Left lobe of liver (tissue), 2 donors: Measurements from ENCODE around the gene ATP9B. TPM values are rescaled to one million over a fixed set of nuclear protein-coding genes. Genes with fewer than 3 reads are reported as not detected.
A peak's percentile ranks its signal among the peaks of the same experiment; 100 is the strongest.
"Not testable (repeated sequence)": the region's sequence is repeated elsewhere in the genome, so short reads cannot be mapped to it uniquely, and the experiment has no call there.

Experiments used
- ATAC-seq: fragments of 200-7000 bp; cut with Tn5 transposase; one replicate; pipeline ENCODE4 v1.9.1; 2020; ENCODE audit warnings: mild to moderate bottlenecking, moderate library complexity
- DNase-seq: peaks from one replicate; pipeline ENCODE4 v3.0.0-alpha.2; 2020; ENCODE audit warnings: low spot score
- total RNA-seq: library from RNA; stranded (reverse); gene quantifications from one replicate; pipeline ENCODE4 v1.2.1, GENCODE V29; 2021
- donor health status: DM: no; HTN: no; CAD: no; lungs with moderate emphysema.
- donor health status: DM: no; HTN: yes; CAD: no.

Gene ATP9B
- total RNA-seq, 1 donor from 2014 or later: 11.1 TPM

- DNase-seq (no peak), ATAC-seq (no peak)
Measured at GRCh38 chr18:79123948-79124347, 54.8 kb downstream of the ATP9B start.

DNA sequence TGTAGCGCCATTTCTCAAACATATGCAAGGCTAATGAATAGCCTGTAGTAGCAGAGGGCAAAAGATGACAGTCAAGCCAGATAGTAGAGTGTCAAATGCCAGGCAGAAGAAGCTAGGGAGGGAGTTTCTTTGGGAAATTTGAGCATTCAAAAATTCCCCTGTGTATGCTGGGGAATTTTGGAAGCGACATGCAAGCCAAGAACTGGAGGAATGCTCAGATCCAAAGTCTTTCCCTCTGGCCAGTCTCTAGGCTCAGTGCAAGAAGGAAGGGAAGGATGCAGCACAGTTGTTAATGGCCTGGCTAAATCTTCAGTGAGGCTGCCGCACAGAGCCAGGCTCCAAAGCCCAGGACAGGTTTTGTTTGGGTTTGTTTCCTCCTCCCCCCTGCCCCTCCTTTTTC lies 59.9 kb downstream of the ATP9B start:
- ATAC-seq: no peak

DNA sequence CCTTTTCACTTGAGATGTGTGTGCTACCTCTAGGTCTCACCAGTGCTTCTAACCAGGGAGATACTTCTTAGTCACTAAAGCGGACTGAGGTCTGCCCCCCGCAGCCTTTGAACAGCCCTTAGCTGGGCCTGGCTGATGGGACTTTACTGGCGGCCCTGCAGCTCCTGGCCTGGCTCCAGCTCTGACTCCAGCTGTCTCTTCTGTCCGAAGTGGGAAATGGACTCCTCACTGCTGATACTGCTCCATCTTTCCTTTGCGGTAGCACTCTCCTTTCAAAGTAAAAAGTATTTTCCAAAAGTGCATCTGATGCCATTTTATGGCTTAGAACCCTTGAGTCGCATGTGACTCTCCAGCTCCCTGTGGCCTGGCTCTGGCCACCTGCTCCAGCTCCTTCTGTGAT lies 64.5 kb downstream of the ATP9B start:
- no peak for ATAC-seq
- DNase-seq: no peak

More for the DNA sequence above, 59.9 kb downstream of the ATP9B start:
- DNase-seq: no peak

GRCh38 chr18:79135924-79136323 lies 66.7 kb downstream of the ATP9B start:
- DNase-seq (no peak), ATAC-seq (no peak)

GRCh38 chr18:79136742-79137141 lies 67.5 kb downstream of the ATP9B start:
- ATAC-seq: no peak
- no peak for DNase-seq

DNA sequence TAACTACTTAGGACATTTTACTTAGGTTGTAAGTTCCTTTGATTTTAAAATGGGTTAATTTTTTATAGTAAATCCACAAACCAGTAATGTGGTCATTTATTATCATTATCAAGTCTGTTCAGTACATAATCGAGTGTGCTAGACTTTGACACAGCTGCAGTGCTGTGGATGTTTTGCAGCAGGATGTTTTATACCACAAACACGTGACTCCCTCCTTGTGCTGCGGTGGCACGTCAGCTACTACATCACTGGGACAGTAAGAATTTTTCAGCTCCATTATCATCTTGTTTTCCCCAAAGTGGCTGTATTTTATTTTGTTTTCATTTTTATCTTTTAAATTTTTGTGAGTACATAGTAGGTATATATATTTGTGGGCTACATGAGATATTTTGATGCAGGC lies 70.0 kb downstream of the ATP9B start:
- DNase-seq: no peak
- ATAC-seq: no peak

DNA sequence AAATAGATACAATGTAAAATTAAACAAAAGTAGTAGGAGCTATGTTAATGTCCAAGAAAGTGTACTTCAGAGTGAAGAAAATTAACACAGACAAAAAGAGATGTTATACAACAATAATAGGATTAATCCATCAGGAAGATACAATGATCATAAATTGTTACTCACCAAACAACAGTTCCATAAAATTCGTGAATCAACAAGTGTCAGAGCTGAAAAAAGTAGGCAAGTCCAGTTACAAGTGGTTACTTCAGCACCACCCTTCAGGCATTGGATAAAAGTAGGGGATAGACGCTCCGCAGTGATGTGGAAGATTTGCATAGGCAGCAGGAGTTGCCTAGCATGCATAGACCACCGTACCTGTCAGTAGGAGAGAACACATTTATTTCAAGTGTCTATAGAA lies 77.8 kb downstream of the ATP9B start:
- no peak for ATAC-seq

DNA sequence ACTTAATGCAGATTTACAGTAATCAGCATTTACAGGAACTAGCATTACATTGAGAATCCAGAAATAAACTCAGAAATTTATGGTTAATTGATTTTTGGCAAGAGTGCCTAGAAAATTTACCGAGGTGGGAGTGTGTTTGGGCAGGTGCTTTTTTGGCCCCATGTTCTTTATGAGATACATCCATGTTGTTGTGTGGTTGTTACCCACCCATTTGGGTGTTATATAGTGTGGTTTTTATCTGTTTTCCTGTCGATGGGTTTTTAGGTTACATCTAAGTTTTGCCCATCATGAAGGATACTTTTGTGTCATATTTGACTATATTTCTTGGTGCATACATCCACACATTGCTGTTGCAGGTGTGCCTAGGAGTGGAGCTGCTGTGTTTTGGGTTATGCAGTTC lies 82.0 kb downstream of the ATP9B start:
- ATAC-seq: no peak
- no peak for DNase-seq

More for the DNA sequence above, 77.8 kb downstream of the ATP9B start:
- DNase-seq: no peak

DNA sequence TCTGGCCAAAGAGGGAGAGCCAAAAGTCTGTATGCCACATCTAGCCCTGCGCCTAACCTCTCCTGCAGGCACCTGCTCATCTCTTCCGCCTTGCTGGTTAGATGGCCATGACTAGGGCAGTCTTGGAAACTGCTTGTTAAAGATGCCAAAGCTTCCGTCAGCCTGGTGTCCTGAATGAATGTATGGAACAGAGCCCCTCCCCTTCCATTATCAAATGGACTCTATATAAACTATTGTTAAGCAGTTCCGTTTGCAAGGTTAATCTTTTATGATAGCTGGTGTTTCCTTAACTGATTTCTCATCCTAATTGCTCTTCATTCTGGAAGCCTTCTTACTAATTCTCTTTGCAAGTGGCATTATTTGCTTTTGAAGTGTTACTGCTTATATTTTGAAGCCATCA lies 87.1 kb downstream of the ATP9B start:
- DNase-seq (no peak), ATAC-seq (no peak)

DNA sequence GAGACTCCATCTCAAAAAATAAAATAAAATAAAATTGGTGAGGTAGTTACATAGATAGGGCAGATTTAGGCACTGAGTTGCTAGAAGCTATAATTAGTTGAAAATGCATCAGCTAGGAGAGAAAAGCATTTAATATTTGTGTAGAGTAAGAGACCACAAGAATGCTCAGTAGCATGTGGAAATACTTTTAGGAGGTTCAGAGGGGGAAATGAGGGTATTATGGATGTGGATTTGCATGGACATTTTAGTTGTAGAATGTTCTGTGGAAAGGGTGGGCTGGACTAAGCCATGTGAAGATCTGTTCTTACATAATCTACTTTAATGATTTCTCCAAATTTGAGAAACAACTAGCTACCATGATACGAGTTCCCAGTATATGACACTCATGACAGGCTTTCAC lies 95.5 kb downstream of the ATP9B start:
- DNase-seq: no peak
- no peak for ATAC-seq

DNA sequence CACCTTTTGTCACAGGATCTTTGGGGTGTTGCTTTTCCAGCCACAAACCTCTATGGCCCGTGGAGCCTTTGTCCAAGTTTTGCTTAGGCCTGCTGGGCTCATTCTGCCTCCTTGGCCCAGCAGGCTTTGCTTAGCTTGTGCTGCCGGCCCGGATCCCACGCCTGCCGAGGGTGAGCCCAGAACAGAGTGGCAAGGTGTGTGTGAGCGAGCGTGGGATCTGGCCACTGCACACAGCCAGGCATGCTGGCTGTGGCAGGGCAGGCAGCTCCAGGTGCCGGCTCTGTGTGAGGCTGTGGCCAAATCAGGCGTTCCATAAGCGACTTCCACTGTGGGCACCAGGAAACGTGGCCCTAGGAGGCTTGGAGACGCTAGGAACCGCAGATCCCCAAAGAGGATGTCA lies 97.5 kb downstream of the ATP9B start:
- ATAC-seq: no peak
- DNase-seq: no peak

GRCh38 chr18:79167526-79168190 lies 98.5 kb downstream of the ATP9B start:
- ATAC-seq: peak; percentile 58
- DNase-seq: peak; percentile 55

GRCh38 chr18:79169958-79170555 lies 100.9 kb downstream of the ATP9B start:
- DNase-seq: peak; percentile 53

GRCh38 chr18:79172331-79172730 lies 103.1 kb downstream of the ATP9B start:
- ATAC-seq: not testable (repeated sequence)

More at GRCh38 chr18:79169958-79170555, 100.9 kb downstream of the ATP9B start:
- peak; percentile 95 for ATAC-seq

GRCh38 chr18:79173742-79174141 lies 104.5 kb downstream of the ATP9B start:
- DNase-seq (no peak), ATAC-seq (no peak)

More at GRCh38 chr18:79172331-79172730, 103.1 kb downstream of the ATP9B start:
- not testable (repeated sequence) for DNase-seq

- ATAC-seq: no peak
Measured at GRCh38 chr18:79178113-79178531, 108.9 kb downstream of the ATP9B start.

GRCh38 chr18:79182047-79182713 lies 113.0 kb downstream of the ATP9B start:
- DNase-seq: no peak
- ATAC-seq: no peak

More at GRCh38 chr18:79178113-79178531, 108.9 kb downstream of the ATP9B start:
- no peak for DNase-seq

GRCh38 chr18:79185648-79186047 lies 116.5 kb downstream of the ATP9B start:
- DNase-seq (no peak), ATAC-seq (no peak)

GRCh38 chr18:79186649-79187048 lies 117.5 kb downstream of the ATP9B start:
- DNase-seq (no peak), ATAC-seq (no peak)

GRCh38 chr18:79187532-79188277 lies 118.5 kb downstream of the ATP9B start:
- DNase-seq: no peak
- ATAC-seq: no peak

- ATAC-seq (no peak), DNase-seq (no peak)
Measured at GRCh38 chr18:79191418-79191817, 122.2 kb downstream of the ATP9B start.
